ENCODE data around the gene BCL7B.
"Not testable (repeated sequence)": the region's sequence is repeated elsewhere in the genome, so short reads cannot be mapped to it uniquely, and the experiment has no call there.

BCL7B gene

GRCh38 chr7:73556208-73557107 lies 1.0 kb downstream of the BCL7B start:
- peak overlapping the region; percentile 94 for H3K27ac ChIP-seq
- TF ChIP-seq ZFX (IDR thresholded peaks at IDR 0.05) (no peak), CTCF (conservative IDR thresholded peaks at IDR 0.05) (no peak)

DNA sequence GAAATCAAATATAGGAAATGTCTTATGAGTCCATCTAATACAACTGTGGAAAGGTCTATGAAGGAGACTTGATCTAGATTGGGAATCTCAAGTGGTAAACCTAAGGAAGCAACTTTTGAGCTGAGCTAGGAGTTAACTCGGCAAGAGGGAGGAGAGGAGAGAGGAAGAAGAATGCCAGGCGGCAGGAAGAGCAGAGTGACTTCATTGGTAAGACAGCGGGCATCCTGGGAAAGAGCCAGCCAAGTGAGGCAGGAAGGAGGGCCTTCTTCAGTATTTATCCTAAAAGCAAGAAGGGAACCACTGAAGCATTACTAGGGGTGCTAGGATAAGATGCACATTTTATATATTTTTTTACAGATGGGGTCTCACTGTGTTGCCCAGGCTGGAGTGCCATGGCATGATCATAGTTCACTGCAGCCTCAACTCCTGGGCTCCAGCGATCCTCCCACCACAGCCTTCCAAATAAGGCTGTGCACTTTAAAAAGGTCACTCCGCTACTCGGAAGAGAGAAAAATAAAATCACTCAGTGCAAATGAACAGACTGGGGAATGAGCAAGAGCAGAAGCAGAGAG lies 2.0 kb downstream of the BCL7B start:
- peak overlapping the region; percentile 94 for H3K27ac ChIP-seq
- TF ChIP-seq ZFX (IDR thresholded peaks at IDR 0.05): no peak
- no peak for TF ChIP-seq CTCF (conservative IDR thresholded peaks at IDR 0.05)

GRCh38 chr7:73550093-73550492 lies 7.4 kb downstream of the BCL7B start:
- not testable (repeated sequence) for H3K27ac ChIP-seq

DNA sequence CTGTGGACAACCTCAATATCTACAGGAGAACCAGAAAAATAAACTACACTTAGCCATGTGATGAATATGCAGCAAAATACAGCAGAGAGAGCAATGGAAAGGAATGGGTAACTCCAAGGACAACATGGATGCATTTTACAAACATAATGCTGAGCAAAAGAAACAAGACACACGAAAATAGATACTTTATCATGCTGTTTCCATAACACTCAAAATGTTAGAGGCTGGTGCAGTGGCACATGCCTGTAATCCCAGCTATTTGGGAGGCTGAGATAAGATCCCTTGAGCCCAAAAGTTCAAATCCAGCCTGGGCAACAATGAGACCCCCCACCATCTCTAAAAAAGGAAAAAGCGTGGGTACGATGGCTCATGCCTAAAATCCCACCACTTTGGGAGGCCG lies 8.3 kb downstream of the BCL7B start:
- no peak for TF ChIP-seq ZFX (IDR thresholded peaks at IDR 0.05)
- TF ChIP-seq CTCF (conservative IDR thresholded peaks at IDR 0.05): no peak
- no peak overlapping the region for H3K27ac ChIP-seq

GRCh38 chr7:73547841-73548240 lies 9.6 kb downstream of the BCL7B start:
- TF ChIP-seq ZFX (IDR thresholded peaks at IDR 0.05): no peak
- no peak for TF ChIP-seq CTCF (conservative IDR thresholded peaks at IDR 0.05)
- no peak overlapping the region for H3K27ac ChIP-seq

- no peak overlapping the region for H3K27ac ChIP-seq
- no peak for TF ChIP-seq ZFX (IDR thresholded peaks at IDR 0.05)
- TF ChIP-seq CTCF (conservative IDR thresholded peaks at IDR 0.05): no peak
Observed at GRCh38 chr7:73544678-73545077, 12.8 kb downstream of the BCL7B start.

DNA sequence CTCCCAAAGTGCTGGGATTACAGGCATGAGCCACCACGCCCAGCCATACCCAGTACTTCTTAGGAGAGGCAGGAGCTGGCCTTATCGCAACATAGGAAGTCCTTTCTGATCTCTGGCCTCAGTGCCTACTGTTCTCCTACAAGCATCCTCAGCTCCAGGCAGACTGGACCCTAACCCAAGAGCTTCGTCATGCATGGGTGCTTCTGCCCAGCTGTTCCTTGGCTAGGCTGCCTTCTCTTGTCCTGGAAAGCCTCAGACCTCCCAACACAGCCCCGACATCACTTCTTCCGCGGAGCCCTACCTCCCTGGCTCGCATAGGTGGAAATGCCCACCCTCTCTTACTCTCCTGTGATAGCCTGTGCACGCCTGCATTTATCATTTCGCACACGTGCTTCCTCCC lies 15.8 kb downstream of the BCL7B start:
- no peak overlapping the region for H3K27ac ChIP-seq
- TF ChIP-seq ZFX (IDR thresholded peaks at IDR 0.05): no peak
- no peak for TF ChIP-seq CTCF (conservative IDR thresholded peaks at IDR 0.05)
